Testis (tissue), 2 donors: Measurements from ENCODE around the gene MRPL10.

Experiments used
- CTCF ChIP-seq, 3 experiments: fragments of 450-650 bp in 2 of 3; fragments of 200-600 bp in 1 of 3; sonication (generic) in 1 of 3; IDR thresholded peaks; one replicate each; pipeline ENCODE4 v1.5.1; 2016 to 2019; ENCODE audit warnings: antibody characterized with exemption in 3 of 3, mild to moderate bottlenecking in 2 of 3, moderate library complexity in 1 of 3
- POLR2A ChIP-seq: fragments of 450-650 bp; IDR thresholded peaks from one replicate; pipeline ENCODE4 v1.6.1; 2017; ENCODE audit warnings: antibody characterized with exemption, mild to moderate bottlenecking, moderate library complexity

DNA sequence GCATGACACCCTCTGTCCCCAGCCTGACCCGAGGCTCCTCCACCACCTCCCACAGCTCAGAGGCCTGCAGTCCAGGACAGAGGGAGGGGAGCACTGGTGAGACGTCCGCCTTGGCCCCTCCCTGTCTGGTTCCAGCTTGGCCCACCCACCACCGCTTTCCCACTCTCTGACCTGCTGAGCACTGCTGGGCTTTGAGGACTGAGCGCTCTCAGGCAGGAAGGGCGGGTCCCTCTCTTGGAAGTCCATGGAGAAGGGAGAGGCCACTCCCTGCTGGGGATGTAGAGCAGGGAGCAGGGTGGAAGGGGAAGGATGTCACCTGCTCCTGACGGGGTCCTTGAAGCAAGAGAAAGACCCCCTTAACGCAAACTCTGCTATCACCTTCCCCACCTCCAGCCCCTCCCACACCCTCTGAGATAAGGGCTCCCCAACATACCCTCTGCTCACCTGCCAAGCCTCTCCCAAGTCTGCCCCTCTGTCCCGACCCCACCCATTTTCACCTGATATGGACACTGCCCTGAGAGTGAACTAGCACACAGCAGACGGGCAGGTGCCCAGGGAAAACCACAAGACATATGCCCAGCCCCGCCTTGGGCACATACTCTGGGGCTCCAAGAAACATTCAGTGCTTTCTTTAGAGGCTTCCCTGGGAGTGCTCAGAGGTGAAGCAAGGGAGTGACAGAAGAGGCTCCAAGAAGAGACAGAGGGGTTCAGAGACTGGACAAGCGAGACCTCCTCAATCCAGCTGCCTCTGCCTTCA is 11.1 kb downstream of the MRPL10 start:
- TF ChIP-seq CTCF (IDR thresholded peaks at IDR 0.05) (no peak), POLR2A (no peak)
